HEK293T (cell line): Measurements from ENCODE around the gene FAM78A.
"Not testable (repeated sequence)": the region's sequence is repeated elsewhere in the genome, so short reads cannot be mapped to it uniquely, and the experiment has no call there.

Source experiments
- CTCF ChIA-PET: fragments of 350-600 bp; formaldehyde crosslinking; extraction: SDS; loops from one replicate; lab custom pipeline; 2021; ENCODE audit warnings: antibody characterized with exemption, inconsistent platforms; lab: Yijun Ruan, JAX
- POLR2A ChIA-PET: fragments of 350-600 bp; formaldehyde crosslinking; extraction: SDS; loops from one replicate; lab custom pipeline; 2020; ENCODE audit warnings: antibody characterized with exemption, inconsistent platforms; lab: Yijun Ruan, JAX
- DNase-seq: peaks from one replicate; pipeline ENCODE4 v3.0.0; 2012; ENCODE audit warnings: mixed read lengths; ENCODE audit errors: extremely low spot score
- ARNT ChIP-seq: fragments of 450-650 bp; IDR thresholded peaks from 2 replicates; pipeline ENCODE4 v1.6.1; 2017; ENCODE audit warnings: mild to moderate bottlenecking
- BHLHE40 ChIP-seq: fragments of 450-650 bp; IDR thresholded peaks from 2 replicates; pipeline ENCODE4 v1.6.1; 2016; ENCODE audit warnings: mild to moderate bottlenecking, moderate library complexity, borderline replicate concordance
- CTBP1 ChIP-seq: fragments of 450-650 bp; IDR thresholded peaks from 2 replicates; pipeline ENCODE4 v1.6.1; 2016; ENCODE audit warnings: borderline replicate concordance
- ELF4 ChIP-seq: fragments of 450-650 bp; IDR thresholded peaks from 2 replicates; pipeline ENCODE4 v1.6.1; 2017; ENCODE audit warnings: antibody characterized with exemption
- FOXA1 ChIP-seq: fragments of 450-650 bp; IDR thresholded peaks from 2 replicates; pipeline ENCODE4 v1.6.1; 2016; ENCODE audit warnings: mild to moderate bottlenecking
- FOXK2 ChIP-seq: fragments of 450-650 bp; IDR thresholded peaks from 2 replicates; pipeline ENCODE4 v1.6.1; 2016; ENCODE audit warnings: mild to moderate bottlenecking
- FOXM1 ChIP-seq: fragments of 450-650 bp; IDR thresholded peaks from 2 replicates; pipeline ENCODE4 v1.6.1; 2017; ENCODE audit warnings: mild to moderate bottlenecking, borderline replicate concordance
- HDGF ChIP-seq: fragments of 450-650 bp; IDR thresholded peaks from 2 replicates; pipeline ENCODE4 v1.6.1; 2017; ENCODE audit warnings: antibody characterized with exemption, borderline replicate concordance
- L3MBTL2 ChIP-seq: fragments of 450-650 bp; conservative IDR thresholded peaks from 2 replicates; pipeline ENCODE4 v1.6.1; 2016; ENCODE audit warnings: mild to moderate bottlenecking
- LEF1 ChIP-seq: fragments of 450-650 bp; IDR thresholded peaks from 2 replicates; pipeline ENCODE4 v1.6.1; 2017; ENCODE audit warnings: mild to moderate bottlenecking, borderline replicate concordance
- NFRKB ChIP-seq: fragments of 450-650 bp; IDR thresholded peaks from 2 replicates; pipeline ENCODE4 v1.6.1; 2016; ENCODE audit warnings: mild to moderate bottlenecking, moderate library complexity
- SP1 ChIP-seq: fragments of 450-650 bp; IDR thresholded peaks from 2 replicates; pipeline ENCODE4 v1.6.1; 2017
- SUZ12 ChIP-seq: fragments of 450-650 bp; IDR thresholded peaks from 2 replicates; pipeline ENCODE4 v1.6.1; 2016; ENCODE audit warnings: mild to moderate bottlenecking
- TARDBP ChIP-seq: fragments of 450-650 bp; IDR thresholded peaks from 2 replicates; pipeline ENCODE4 v1.6.1; 2016
- ZNF384 ChIP-seq: fragments of 450-650 bp; IDR thresholded peaks from 2 replicates; pipeline ENCODE4 v1.6.1; 2016
- TF ChIP-seq, protein P1 (sequence below): fragments of 450-650 bp; IDR thresholded peaks from 2 replicates; pipeline ENCODE4 v1.6.1; 2016

The FAM78A gene

DNA sequence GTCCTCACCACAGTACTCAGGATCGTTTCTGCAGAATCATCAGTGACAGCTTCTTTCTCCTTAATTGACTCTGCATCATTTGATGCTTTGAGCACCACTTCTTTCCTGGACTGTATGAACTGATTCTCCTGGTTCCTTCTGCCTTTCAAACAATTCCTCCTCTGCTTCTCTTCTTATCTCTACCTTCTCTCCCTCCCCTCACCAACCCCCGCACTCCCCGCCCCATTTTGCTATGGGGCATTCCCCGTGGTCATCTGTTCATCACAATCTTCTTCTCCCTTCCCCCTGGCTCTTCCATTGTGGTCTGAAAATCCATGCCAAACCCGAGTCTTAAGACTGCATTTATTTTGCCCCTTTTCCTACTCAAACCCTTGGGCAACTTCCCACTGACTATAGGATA, 57.9 kb downstream of the FAM78A start:
- ChIA-PET CTCF (no interaction called here), POLR2A (no interaction called here)
- TF ChIP-seq ZNF384 = no peak
- DNase-seq = no peak

DNA sequence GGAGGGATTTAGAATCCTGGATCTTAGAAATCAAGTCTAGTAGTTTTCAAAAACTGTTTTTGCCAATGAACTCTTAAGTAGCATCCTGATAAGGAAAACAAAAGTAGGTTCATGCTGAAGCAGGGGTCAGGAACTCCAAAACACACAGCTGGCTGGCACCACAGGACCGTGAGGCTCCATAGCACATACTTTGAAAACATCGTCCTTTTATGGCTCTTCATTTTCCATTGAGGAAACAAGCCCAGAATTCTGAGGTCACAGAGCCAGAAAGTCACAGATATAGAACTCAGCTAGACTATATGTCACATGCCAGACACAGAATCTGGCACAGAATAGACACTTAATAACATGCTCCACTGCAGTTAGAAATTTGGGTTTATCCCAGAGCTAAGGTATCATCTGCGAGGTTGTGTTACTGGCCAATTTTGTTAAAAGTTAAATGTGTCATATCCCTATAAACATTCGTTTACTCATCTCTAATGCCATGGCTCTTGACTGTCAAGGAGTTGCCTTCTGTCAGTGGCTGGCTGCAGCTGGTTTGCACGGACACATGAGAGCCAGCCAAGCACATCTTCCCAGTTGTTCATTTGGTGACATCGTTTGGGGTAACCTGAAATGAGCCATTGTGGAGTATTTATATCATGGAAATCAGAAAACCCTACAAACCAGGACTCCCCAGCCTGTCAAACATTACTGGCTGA, 58.8 kb downstream of the FAM78A start:
- CTCF ChIA-PET = no interaction called here
- DNase-seq = no peak
- TF ChIP-seq BHLHE40 = no peak
- TF ChIP-seq FOXA1 = no peak
- no peak for TF ChIP-seq TARDBP
- TF ChIP-seq ZNF384 = no peak
- no peak for TF ChIP-seq FOXK2
- POLR2A ChIA-PET = no interaction called here

GRCh38 chr9:131216806-131217205, 59.5 kb downstream of the FAM78A start:
- ChIA-PET POLR2A (no interaction called here), CTCF (interaction anchor here (0.6 kb wide), 1 partner anchor 46 kb away, joined by 7 read pairs; no protein-coding TSS in a partner anchor)
- no peak for TF ChIP-seq HDGF
- TF ChIP-seq FOXM1 = no peak
- no peak for TF ChIP-seq L3MBTL2
- TF ChIP-seq BHLHE40 = no peak
- TF ChIP-seq TARDBP = no peak
- no peak for TF ChIP-seq ZNF384
- no peak for TF ChIP-seq SUZ12
- no peak for TF ChIP-seq CTBP1
- TF ChIP-seq ELF4 = no peak
- no peak for TF ChIP-seq NFRKB
- TF ChIP-seq, protein P1, sequence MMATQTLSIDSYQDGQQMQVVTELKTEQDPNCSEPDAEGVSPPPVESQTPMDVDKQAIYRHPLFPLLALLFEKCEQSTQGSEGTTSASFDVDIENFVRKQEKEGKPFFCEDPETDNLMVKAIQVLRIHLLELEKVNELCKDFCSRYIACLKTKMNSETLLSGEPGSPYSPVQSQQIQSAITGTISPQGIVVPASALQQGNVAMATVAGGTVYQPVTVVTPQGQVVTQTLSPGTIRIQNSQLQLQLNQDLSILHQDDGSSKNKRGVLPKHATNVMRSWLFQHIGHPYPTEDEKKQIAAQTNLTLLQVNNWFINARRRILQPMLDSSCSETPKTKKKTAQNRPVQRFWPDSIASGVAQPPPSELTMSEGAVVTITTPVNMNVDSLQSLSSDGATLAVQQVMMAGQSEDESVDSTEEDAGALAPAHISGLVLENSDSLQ = no peak
- TF ChIP-seq SP1 = no peak
- TF ChIP-seq LEF1 = no peak
- no peak for TF ChIP-seq ARNT
- TF ChIP-seq FOXK2 = no peak
- no peak for TF ChIP-seq FOXA1
- no peak for DNase-seq

GRCh38 chr9:131214876-131215275, 61.4 kb downstream of the FAM78A start:
- ChIA-PET POLR2A (no interaction called here), CTCF (interaction anchor here (1.1 kb wide), 1 partner anchor 121 kb away, joined by 3 read pairs; no protein-coding TSS in a partner anchor)
- no peak for DNase-seq
- TF ChIP-seq FOXK2 (no peak), LEF1 (no peak), FOXA1 (no peak), CTBP1 (no peak), NFRKB (no peak), FOXM1 (no peak), ELF4 (no peak), BHLHE40 (no peak), SUZ12 (no peak), HDGF (no peak), L3MBTL2 (no peak), TARDBP (no peak), ZNF384 (no peak), SP1 (no peak), ARNT (no peak)
- TF ChIP-seq, protein P1 = no peak

GRCh38 chr9:131214286-131214856, 61.9 kb downstream of the FAM78A start:
- TF ChIP-seq, protein P1 = no peak
- TF ChIP-seq CTBP1 (no peak), ELF4 (no peak), BHLHE40 (no peak)
- CTCF ChIA-PET = interaction anchor here (1.1 kb wide), 1 partner anchor 122 kb away, joined by 3 read pairs; no protein-coding TSS in a partner anchor
- POLR2A ChIA-PET = no interaction called here
- no peak for DNase-seq

GRCh38 chr9:131211920-131212319, 64.4 kb downstream of the FAM78A start:
- DNase-seq, CTCF ChIA-PET, POLR2A ChIA-PET: not testable (repeated sequence)
